GM23338 (cell line): ENCODE measurements around the gene TRIM32. TPM values are rescaled to one million over a fixed set of nuclear protein-coding genes. Genes with fewer than 3 reads are reported as not detected.
A peak's percentile ranks its signal among the peaks of the same experiment; 100 is the strongest.

Experiments used
- ATAC-seq: fragments of 200-7000 bp; cut with Tn5 transposase; 3 replicates; pipeline ENCODE4 v1.9.1; 2020
- DNase-seq: peaks from one replicate; pipeline ENCODE4 v3.0.0-alpha.2; 2015; ENCODE audit warnings: low spot score
- H2AFZ ChIP-seq: fragments of 200-600 bp; sonication (generic); 2 replicates; pipeline ENCODE4 v1.8.0; 2016; ENCODE audit warnings: antibody characterized with exemption, mild to moderate bottlenecking, moderate library complexity
- H3F3A ChIP-seq: fragments of 200-600 bp; sonication (generic); replicated peaks from 2 replicates; pipeline ENCODE4 v1.8.0; 2017; ENCODE audit warnings: antibody characterized with exemption, mixed run types, low read depth
- H3K27ac ChIP-seq: fragments of 200-600 bp; sonication (generic); 2 replicates; pipeline ENCODE4 v1.6.1; 2016; ENCODE audit warnings: low read depth
- H3K27me3 ChIP-seq: fragments of 200-600 bp; sonication (generic); 2 replicates; pipeline ENCODE4 v1.8.0; 2016; ENCODE audit warnings: mild to moderate bottlenecking, mixed run types, moderate library complexity; ENCODE audit not compliant: insufficient read depth
- H3K36me3 ChIP-seq: fragments of 200-600 bp; sonication (generic); 2 replicates; pipeline ENCODE4 v1.8.0; 2016; ENCODE audit warnings: mild to moderate bottlenecking; ENCODE audit not compliant: insufficient read depth
- H3K4me1 ChIP-seq: fragments of 200-600 bp; sonication (generic); 2 replicates; pipeline ENCODE4 v1.8.0; 2016; ENCODE audit warnings: mild to moderate bottlenecking, moderate library complexity; ENCODE audit not compliant: insufficient read depth
- H3K4me2 ChIP-seq: fragments of 200-600 bp; sonication (generic); 2 replicates; pipeline ENCODE4 v1.7.1; 2017; ENCODE audit warnings: mixed run types
- H3K4me3 ChIP-seq: fragments of 200-600 bp; sonication (generic); 2 replicates; pipeline ENCODE4 v1.6.1; 2016; ENCODE audit warnings: mixed run types
- H3K79me2 ChIP-seq: fragments of 200-600 bp; sonication (generic); replicated peaks from 2 replicates; pipeline ENCODE4 v1.8.0; 2017; ENCODE audit warnings: mild to moderate bottlenecking; ENCODE audit not compliant: insufficient read depth
- H3K9me2 ChIP-seq: fragments of 200-600 bp; sonication (generic); 2 replicates; pipeline ENCODE4 v1.8.0; 2017; ENCODE audit not compliant: insufficient read depth
- H4K20me1 ChIP-seq: fragments of 200-600 bp; sonication (generic); replicated peaks from 2 replicates; pipeline ENCODE4 v1.8.0; 2017; ENCODE audit warnings: mild to moderate bottlenecking; ENCODE audit not compliant: insufficient read depth
- H3K27ac Mint-ChIP-seq: 2 replicates; pipeline ENCODE4 v1.8.0; 2020; ENCODE audit warnings: inconsistent platforms, mild to moderate bottlenecking, moderate library complexity, mixed read lengths
- H3K27me3 Mint-ChIP-seq: 3 replicates; pipeline ENCODE4 v1.8.0; 2022; ENCODE audit warnings: low read depth, mild to moderate bottlenecking, moderate library complexity, mixed read lengths, inconsistent platforms; ENCODE audit not compliant: insufficient read depth, poor library complexity
- H3K36me3 Mint-ChIP-seq: 3 replicates; pipeline ENCODE4 v1.8.0; 2021; ENCODE audit warnings: low read depth, mild to moderate bottlenecking, inconsistent platforms, moderate library complexity, mixed read lengths
- H3K4me1 Mint-ChIP-seq: 3 replicates; pipeline ENCODE4 v1.8.0; 2020; ENCODE audit warnings: mild to moderate bottlenecking, inconsistent platforms, mixed read lengths
- H3K4me3 Mint-ChIP-seq: 3 replicates; pipeline ENCODE4 v1.8.0; 2021; ENCODE audit warnings: moderate library complexity, mild to moderate bottlenecking, inconsistent platforms, mixed read lengths
- H3K9me3 Mint-ChIP-seq: 3 replicates; pipeline ENCODE4 v1.8.0; 2020; ENCODE audit warnings: moderate library complexity, mild to moderate bottlenecking, inconsistent platforms, mixed read lengths
- CREB1 ChIP-seq: fragments of 250-450 bp; sonication (Bioruptor Pico); IDR thresholded peaks from 2 replicates; pipeline ENCODE4 v1.5.0; 2020; ENCODE audit warnings: low read depth, mild to moderate bottlenecking, moderate library complexity
- EZH2 ChIP-seq: fragments of 200-600 bp; sonication (generic); IDR thresholded peaks from one replicate; pipeline ENCODE4 v1.8.0; 2017; ENCODE audit warnings: antibody characterized with exemption, mild to moderate bottlenecking, low read depth; ENCODE audit not compliant: unreplicated experiment
- EZH2phosphoT487 ChIP-seq: fragments of 200-600 bp; sonication (generic); IDR thresholded peaks from one replicate; pipeline ENCODE4 v1.8.1; 2018; ENCODE audit warnings: antibody characterized with exemption; ENCODE audit not compliant: unreplicated experiment
- NANOG ChIP-seq: IDR thresholded peaks from 2 replicates; pipeline ENCODE4 v1.6.1; 2016; ENCODE audit warnings: antibody characterized with exemption, borderline replicate concordance
- STAT1 ChIP-seq: IDR thresholded peaks from one replicate; pipeline ENCODE4 v1.6.1; 2016; ENCODE audit warnings: antibody characterized with exemption; ENCODE audit not compliant: unreplicated experiment
- ZNF114 ChIP-seq: fragments of 250-450 bp; sonication (Bioruptor Pico); IDR thresholded peaks from 2 replicates; pipeline ENCODE4 v1.5.0; 2020; ENCODE audit warnings: mild to moderate bottlenecking, moderate library complexity
- ZNF331 ChIP-seq: fragments of 250-450 bp; sonication (Bioruptor Pico); IDR thresholded peaks from 2 replicates; pipeline ENCODE4 v1.5.0; 2020; ENCODE audit warnings: low read depth, mild to moderate bottlenecking, moderate library complexity
- ZNF462 ChIP-seq: fragments of 250-450 bp; sonication (Bioruptor Pico); IDR thresholded peaks from 2 replicates; pipeline ENCODE4 v1.5.0; 2020; ENCODE audit warnings: mild to moderate bottlenecking, moderate library complexity
- polyA plus RNA-seq: library from polyadenylated mRNA; unstranded; fragments of >200 nt; fragmentation: Nextera tagmentation; extraction: Ambion mirVana; gene quantifications from 2 replicates; pipeline ENCODE4 v1.2.1, GENCODE V29; 2016
- total RNA-seq: library from RNA; depleted of rRNA; stranded (reverse); fragments of >200 nt; shearing (Covaris generic); gene quantifications from 2 replicates; pipeline ENCODE4 v1.2.3, GENCODE V29; 2014
- TF ChIP-seq, protein P1 (sequence below): IDR thresholded peaks from 2 replicates; pipeline ENCODE4 v1.6.1; 2016; ENCODE audit warnings: antibody characterized with exemption
- TF ChIP-seq, protein P2 (sequence below), 2 experiments: fragments of 200-600 bp in 1 of 2; sonication (generic) in 1 of 2; conservative IDR thresholded peaks; 2 replicates each; pipeline versions ENCODE4 v1.5.1 to v1.6.1; 2016 to 2017; ENCODE audit warnings: antibody characterized with exemption in 2 of 2, low read depth in 2 of 2, mild to moderate bottlenecking in 2 of 2, moderate library complexity in 1 of 2

Gene TRIM32
- total and polyA plus RNA-seq, 2 experiments from 2014 or later: 6.7 to 16.3 TPM

GRCh38 chr9:116647515-116647809, 39.6 kb upstream of the TRIM32 start:
- H3K4me1 Mint-ChIP-seq: no peaks in the 10 kb centered on the region
- DNase-seq: no peak

GRCh38 chr9:116653348-116654058, 33.6 kb upstream of the TRIM32 start:
- Mint-ChIP-seq H3K9me3 (no peaks in the 10 kb centered on the region), H3K27me3 (no peaks in the 10 kb centered on the region), H3K36me3 (no peaks in the 10 kb centered on the region), H3K4me3 (no peak overlapping the region), H3K4me1 (peaks cover 5% of the 10 kb centered on the region; the same call in 2 of the 3 replicates), H3K27ac (no peak overlapping the region)
- no peak for DNase-seq
- Histone ChIP-seq H3K4me2 (no peak overlapping the region), H3K9me2 (no peaks in the 10 kb centered on the region), H3K36me3 (no peaks in the 10 kb centered on the region), H4K20me1 (no peaks in the 10 kb centered on the region; the same call in none of the 2 replicates), H3K27ac (no peak overlapping the region), H3F3A (no peaks in the 10 kb centered on the region), H3K4me3 (no peak overlapping the region), H3K27me3 (no peaks in the 10 kb centered on the region), H3K79me2 (no peaks in the 10 kb centered on the region), H2AFZ (no peak overlapping the region), H3K4me1 (no peaks in the 10 kb centered on the region)
- no peak for ATAC-seq
- no peak for TF ChIP-seq STAT1
- no peak for TF ChIP-seq ZNF462
- TF ChIP-seq CREB1 (CRISPR knock-in tag): no peak
- TF ChIP-seq NANOG: no peak
- TF ChIP-seq ZNF331 (CRISPR knock-in tag): no peak
- TF ChIP-seq, protein P1, sequence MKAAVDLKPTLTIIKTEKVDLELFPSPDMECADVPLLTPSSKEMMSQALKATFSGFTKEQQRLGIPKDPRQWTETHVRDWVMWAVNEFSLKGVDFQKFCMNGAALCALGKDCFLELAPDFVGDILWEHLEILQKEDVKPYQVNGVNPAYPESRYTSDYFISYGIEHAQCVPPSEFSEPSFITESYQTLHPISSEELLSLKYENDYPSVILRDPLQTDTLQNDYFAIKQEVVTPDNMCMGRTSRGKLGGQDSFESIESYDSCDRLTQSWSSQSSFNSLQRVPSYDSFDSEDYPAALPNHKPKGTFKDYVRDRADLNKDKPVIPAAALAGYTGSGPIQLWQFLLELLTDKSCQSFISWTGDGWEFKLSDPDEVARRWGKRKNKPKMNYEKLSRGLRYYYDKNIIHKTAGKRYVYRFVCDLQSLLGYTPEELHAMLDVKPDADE: no peak
- TF ChIP-seq EZH2phosphoT487: no peak
- no peak for TF ChIP-seq ZNF114 (CRISPR knock-in tag)
- no peak for TF ChIP-seq EZH2

More at GRCh38 chr9:116647515-116647809, 39.6 kb upstream of the TRIM32 start:
- no peak overlapping the region for H3K4me2 ChIP-seq
- Mint-ChIP-seq H3K36me3 (no peaks in the 10 kb centered on the region), H3K27me3 (no peaks in the 10 kb centered on the region), H3K27ac (no peak overlapping the region), H3K4me3 (no peak overlapping the region), H3K9me3 (no peaks in the 10 kb centered on the region)
- no peak overlapping the region for H3K4me3 ChIP-seq
- no peaks in the 10 kb centered on the region for H3F3A ChIP-seq
- no peaks in the 10 kb centered on the region for H3K9me2 ChIP-seq
- H3K79me2 ChIP-seq: no peaks in the 10 kb centered on the region
- ATAC-seq: no peak; the same call in 2 of the 3 replicates
- H2AFZ ChIP-seq: no peak overlapping the region
- TF ChIP-seq, protein P2, sequence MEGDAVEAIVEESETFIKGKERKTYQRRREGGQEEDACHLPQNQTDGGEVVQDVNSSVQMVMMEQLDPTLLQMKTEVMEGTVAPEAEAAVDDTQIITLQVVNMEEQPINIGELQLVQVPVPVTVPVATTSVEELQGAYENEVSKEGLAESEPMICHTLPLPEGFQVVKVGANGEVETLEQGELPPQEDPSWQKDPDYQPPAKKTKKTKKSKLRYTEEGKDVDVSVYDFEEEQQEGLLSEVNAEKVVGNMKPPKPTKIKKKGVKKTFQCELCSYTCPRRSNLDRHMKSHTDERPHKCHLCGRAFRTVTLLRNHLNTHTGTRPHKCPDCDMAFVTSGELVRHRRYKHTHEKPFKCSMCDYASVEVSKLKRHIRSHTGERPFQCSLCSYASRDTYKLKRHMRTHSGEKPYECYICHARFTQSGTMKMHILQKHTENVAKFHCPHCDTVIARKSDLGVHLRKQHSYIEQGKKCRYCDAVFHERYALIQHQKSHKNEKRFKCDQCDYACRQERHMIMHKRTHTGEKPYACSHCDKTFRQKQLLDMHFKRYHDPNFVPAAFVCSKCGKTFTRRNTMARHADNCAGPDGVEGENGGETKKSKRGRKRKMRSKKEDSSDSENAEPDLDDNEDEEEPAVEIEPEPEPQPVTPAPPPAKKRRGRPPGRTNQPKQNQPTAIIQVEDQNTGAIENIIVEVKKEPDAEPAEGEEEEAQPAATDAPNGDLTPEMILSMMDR (conservative IDR thresholded peaks at IDR 0.05; ENCODE audit: low read depth in 2 of 2): 0 out of 4 replicates have a peak, but pooled peaks of 1 of the 2 experiments have one; percentile 4
- no peak for TF ChIP-seq NANOG
- H3K27me3 ChIP-seq: no peaks in the 10 kb centered on the region
- H3K4me1 ChIP-seq: no peaks in the 10 kb centered on the region
- H3K36me3 ChIP-seq: no peaks in the 10 kb centered on the region
- no peaks in the 10 kb centered on the region for H4K20me1 ChIP-seq
- no peak overlapping the region for H3K27ac ChIP-seq
